Stimulated activated CD8-positive, alpha-beta memory T cell treated with anti-CD3 and anti-CD28 coated beads, Interleukin-12 subunit alpha, Interleukin-12 subunit beta, amount 100 ng/mL, for 1 hour (primary cell): ENCODE results near the gene RNF17.
"Not testable (repeated sequence)": the region's sequence is repeated elsewhere in the genome, so short reads cannot be mapped to it uniquely, and the experiment has no call there.

ENCODE experiments used
- DNase-seq: peaks from one replicate; pipeline ENCODE4 v3.0.0-alpha.2; 2020; ENCODE audit warnings: low read depth

The RNF17 gene, protein sequence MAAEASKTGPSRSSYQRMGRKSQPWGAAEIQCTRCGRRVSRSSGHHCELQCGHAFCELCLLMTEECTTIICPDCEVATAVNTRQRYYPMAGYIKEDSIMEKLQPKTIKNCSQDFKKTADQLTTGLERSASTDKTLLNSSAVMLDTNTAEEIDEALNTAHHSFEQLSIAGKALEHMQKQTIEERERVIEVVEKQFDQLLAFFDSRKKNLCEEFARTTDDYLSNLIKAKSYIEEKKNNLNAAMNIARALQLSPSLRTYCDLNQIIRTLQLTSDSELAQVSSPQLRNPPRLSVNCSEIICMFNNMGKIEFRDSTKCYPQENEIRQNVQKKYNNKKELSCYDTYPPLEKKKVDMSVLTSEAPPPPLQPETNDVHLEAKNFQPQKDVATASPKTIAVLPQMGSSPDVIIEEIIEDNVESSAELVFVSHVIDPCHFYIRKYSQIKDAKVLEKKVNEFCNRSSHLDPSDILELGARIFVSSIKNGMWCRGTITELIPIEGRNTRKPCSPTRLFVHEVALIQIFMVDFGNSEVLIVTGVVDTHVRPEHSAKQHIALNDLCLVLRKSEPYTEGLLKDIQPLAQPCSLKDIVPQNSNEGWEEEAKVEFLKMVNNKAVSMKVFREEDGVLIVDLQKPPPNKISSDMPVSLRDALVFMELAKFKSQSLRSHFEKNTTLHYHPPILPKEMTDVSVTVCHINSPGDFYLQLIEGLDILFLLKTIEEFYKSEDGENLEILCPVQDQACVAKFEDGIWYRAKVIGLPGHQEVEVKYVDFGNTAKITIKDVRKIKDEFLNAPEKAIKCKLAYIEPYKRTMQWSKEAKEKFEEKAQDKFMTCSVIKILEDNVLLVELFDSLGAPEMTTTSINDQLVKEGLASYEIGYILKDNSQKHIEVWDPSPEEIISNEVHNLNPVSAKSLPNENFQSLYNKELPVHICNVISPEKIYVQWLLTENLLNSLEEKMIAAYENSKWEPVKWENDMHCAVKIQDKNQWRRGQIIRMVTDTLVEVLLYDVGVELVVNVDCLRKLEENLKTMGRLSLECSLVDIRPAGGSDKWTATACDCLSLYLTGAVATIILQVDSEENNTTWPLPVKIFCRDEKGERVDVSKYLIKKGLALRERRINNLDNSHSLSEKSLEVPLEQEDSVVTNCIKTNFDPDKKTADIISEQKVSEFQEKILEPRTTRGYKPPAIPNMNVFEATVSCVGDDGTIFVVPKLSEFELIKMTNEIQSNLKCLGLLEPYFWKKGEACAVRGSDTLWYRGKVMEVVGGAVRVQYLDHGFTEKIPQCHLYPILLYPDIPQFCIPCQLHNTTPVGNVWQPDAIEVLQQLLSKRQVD (N-terminal part only)

DNA sequence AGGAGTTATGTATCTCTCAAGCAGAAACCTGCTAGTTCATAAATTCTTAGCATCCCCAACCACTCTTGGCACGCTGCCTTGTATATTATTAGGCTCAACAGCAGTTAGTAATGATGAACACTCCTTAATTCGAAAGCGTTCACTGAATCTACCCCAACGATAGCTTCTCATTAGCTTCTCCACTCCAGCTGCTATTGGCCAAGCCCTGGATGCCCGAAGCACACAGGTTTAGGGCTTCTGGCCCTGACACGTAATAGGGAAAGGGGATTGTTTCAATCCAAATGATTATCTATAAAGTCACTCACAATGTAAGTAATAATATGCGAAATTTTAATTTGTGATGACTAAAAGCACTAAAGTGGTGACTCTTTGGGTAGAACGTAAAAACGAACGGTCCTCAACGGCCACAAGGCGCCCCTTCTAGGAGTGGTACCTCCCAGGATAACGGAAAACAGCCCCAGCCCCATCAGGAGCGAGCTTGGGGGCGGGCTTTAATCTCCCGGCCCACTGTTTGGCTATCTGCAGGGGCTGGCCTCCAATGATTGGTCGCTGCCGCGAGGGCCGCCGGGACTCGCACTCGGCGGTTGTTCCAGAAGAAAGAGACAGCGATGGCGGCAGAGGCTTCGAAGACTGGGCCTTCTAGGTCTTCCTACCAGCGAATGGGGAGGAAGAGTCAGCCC is at the start of gene RNF17:
TSS of gene RNF17 (plus strand) at position 574 of the 680 bp plus-strand sequence. CDS start at position 609, 35 bp downstream.
- DNase-seq, result no peak

DNA sequence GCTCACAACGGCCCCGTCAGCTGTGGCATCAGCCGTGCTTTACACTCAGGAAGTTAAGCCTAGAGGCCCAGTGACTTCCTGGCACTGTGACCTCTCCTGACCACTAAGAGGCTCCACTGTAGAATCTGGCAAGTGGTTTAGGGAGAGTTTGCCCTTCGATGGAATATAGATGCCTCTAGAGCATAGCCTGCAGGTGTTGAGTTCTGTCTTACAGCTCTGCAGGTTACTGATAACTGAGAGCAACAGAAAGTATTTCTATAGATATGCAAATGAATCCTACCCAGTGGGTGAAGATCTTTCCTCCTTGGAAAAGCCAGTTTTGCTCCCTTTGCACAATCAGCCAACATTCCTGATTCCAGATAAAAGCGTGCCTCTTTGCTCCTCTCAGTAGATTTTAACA is 48.0 kb upstream of the RNF17 start:
- no peak for DNase-seq

DNA sequence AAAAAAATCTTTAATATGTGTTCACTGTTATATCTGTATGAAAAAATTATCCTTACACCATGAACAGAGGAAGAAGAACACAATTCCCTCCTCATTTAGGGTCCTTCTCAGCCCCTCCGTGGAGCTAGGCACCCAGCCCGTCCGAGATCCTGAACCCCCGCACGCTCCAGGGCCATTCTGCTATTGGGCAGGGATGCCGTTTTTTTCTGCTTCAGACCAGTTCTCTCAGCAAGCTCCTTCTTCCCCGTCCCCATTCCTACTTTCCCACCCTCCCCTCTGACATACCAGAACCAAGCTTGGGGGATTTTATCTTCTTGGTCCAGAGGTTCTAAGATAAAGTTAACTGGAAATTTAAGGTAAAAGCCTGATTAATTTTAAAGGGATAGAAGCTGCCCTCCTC is 47.5 kb upstream of the RNF17 start:
- DNase-seq, result no peak

DNA sequence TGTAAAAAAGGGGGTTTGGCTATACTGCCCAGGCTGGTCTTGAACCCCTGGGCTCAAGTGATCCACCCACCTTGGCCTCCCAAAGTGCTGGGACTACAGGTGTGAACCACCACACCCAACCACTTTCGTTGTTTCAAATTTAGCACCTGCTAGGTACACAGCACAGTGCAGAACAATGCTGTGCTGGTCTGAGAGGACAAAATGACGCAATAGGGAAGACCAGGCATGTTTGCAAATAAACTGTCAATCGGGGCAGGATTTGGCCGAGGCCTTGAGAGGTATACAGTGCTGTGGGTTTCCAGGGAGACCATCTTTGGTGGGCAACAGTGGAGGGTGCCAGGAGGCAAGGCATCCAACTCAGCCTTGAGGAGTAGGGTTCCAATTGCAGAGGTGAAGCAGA is 46.8 kb upstream of the RNF17 start:
- no peak for DNase-seq

DNA sequence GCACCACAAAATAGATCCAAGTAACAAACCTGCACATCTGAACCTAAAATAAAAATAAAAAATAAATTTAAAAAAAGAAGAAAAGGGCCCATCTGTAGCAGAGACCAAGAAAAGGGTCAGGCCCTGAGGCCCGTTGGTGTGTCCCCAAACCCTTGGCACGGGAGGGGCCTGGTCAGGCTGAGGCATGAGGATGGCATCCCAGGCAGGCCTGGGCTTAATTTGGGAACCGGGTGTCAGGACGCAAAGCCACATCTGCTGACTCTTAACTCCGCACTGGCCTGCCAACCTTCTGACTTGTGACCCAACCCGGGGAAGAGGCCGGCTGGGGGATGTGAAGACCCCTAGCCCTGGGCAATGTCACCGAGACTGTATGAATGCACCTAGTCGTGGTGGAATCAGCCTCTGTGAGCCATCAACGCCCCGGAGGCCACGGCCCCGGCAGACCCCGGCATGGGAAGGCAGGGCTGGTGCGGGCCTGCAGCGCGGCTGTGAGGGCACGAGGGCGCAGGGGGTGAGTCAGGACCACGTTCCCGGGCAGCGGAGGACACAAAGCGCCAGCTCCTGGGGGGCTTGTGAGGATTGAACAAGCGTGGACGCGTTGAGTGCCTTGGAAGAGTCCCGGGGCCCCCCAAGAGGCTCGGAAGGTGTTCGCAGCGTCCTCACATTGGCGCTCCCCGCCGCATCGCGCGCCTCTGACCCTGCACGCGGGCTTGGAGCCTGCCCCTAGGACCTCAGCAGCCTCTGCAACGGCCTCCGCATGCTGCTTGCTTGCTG is 45.6 kb upstream of the RNF17 start:
- DNase-seq, result no peak

DNA sequence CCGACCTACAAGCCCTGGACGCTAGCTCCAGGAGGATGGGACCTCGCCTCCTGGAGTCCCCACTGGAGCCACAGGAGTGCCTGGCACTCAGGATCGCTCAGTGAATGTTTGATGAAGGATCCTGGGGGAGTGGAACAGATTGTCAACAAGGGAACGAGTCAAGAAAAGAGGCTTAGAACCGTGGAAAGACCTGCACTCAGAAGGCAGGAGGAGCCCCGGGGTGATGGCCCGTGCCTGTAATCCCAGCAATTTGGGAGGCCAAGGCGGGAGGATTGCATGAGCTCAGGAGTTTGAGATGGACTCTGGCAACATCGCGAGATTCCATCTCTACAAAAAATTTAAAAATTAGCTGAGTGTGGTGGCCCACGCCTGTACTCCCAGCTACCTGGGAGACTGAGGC is 44.8 kb upstream of the RNF17 start:
- DNase-seq, result no peak

DNA sequence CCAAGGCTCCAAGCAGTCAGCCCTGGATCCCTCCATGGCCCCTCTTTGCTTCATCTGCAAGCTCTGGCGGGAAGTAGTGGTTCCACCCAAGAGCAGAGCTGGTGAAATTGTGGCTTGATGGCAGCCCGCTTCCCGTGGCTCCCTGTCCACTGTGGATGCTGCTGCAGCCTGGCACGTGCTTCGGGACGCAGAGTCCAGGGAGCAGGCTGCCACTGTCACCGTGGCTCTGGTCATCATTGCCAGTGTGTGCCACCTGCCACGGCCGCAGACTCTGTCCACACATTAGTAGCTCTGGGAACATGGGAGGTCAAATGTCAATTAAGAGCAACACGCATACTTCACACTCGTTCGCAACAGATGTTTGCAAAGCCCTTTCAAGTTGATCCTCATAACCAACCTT is 40.8 kb upstream of the RNF17 start:
- DNase-seq, result no peak

DNA sequence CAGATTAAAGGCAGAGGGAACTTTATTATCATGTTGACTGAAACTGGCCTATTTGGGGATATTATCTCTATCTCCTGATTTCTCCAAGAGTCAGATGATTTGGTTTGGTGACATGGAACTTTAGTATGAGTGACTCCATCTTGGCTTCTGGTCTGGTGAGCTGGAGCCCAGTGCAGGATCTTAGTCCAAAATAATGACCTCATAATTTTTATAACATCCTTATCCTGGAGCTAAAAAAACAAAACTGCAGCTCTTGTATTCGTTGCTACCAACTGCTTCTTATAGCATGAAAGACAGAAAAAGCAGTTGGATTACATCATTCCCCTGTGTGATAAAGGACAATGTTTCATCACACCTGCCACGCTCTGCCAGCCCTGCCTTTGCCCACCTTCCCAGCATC is 39.3 kb upstream of the RNF17 start:
- DNase-seq, result no peak

DNA sequence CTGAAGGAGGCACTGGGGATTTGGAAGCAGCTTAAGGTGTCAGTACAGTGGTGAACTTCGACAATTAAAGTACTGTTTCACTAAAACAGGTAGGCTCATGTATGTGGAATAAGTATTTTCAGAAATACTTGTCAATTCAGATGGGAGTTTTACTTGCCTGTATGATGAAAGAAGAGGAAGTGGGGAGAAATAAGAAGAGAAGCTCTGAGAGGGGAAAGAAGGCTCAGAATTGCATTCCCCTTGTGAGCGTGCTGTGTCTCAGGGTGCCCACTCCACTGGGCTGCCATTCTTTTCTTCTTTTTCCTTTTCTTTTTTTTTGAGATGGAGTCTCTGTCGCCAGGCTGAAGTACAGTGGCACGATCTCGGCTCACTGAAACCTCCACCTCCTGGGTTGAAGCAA is 38.6 kb upstream of the RNF17 start:
- no peak for DNase-seq

DNA sequence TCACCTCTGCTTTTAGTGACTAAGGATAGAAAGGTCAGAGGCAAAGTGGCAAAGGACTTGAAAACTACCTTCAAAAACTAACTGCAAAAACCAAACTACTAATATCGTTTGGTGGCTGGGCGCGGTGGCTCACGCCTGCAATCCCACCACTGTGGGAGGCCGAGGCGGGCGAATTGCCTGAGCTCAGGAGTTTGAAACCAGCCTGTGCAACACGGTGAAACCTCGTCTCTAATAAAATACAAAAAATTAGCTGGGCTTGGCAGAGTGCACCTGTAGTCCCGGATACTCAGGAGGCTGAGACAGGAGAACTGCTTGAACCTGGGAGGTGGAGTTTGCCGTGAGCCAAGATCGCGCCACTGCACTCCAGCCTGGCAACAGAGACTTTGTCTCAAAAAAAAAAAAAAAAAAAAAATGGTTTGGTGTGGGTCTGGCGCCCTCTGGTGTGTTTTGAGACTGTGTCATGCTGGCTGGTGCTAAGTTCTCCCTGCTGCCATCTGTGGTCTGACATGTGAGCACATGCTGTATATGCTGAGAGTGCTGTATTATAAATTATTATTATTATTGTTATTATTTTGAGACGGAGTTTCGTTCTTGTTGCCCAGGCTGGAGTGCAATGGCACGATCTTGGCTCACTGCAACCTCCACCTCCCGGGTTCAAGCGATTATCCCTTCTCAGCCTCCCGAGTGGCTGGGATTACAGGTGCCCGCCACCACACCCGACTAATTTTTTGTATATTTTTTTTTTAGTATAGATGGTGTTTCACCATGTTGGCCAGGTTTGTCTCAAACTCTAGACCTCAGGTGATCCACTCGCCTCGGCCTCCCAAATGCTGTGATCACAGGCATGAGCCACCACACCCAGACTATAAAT is 36.0 kb upstream of the RNF17 start:
- DNase-seq, result peak; percentile 53

DNA sequence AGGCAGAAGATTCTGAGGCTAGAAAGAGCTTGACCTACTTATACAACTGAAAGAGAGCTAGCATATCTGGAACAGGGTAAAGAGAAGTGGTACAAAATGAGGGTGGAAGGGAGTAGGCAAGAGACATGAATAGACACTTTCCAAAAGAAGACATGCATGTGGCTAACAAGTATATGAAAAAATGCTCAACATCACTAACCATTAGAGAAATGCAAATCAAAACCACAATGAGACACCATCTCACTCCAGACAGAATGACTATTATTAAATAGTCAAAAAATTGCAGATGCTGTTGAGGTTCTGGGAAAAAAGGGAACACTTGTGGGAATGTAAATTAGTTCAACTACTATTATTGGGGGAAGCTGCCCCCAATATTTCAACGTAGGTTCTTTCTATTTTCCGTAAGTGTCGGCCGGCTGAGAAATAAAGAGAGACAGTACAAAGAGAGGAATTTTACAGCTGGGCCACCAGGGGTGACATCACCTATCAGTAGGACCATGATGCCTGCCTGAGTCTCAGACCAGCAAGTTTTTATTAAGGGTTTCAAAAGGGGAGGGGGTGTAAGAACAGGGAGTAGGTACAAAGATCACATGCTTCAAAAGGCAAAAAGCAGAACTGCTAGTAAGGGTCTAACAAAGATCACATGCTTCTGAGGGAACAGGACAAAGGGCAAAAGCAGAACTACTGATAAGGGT is 32.9 kb upstream of the RNF17 start:
- not testable (repeated sequence) for DNase-seq

DNA sequence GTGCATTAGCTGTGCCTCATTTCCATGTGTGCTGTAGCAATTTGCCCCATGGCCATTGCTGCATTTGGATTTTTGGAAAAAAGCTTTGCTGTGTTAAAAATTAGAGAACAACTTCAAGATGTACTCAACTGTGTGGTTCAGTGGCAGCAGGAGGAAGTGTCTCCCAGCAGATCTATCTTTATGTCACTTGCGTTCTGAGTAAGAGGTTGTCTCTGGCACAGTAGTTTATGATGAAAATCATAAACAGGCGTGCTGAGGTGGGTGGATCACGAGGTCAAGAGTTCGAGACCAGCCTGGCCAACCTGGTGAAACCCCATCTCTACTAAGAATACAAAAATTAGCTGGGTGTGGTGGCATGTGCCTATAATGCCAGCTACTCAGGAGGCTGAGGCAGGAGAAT is 29.0 kb upstream of the RNF17 start:
- DNase-seq, result no peak

DNA sequence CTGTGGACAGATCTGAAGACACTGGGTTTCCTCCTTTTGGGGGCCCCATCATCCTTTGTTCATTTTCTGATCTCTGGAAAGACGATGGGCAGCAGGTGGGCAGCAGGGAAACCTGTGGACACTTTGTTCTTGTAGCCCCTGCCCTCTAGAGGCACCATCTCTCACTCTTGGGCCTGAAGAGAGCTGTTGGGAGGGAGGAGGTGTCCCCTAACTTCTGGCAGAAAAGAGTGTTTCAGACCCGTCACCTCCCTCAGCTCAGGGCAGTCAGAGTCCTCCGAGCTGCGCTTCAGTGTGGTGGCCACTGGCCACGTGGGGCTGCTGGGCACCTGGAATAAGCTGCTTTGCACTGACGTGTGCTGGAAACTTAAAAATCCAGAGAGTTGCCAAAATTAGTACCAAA is 26.9 kb upstream of the RNF17 start:
- DNase-seq, result no peak

DNA sequence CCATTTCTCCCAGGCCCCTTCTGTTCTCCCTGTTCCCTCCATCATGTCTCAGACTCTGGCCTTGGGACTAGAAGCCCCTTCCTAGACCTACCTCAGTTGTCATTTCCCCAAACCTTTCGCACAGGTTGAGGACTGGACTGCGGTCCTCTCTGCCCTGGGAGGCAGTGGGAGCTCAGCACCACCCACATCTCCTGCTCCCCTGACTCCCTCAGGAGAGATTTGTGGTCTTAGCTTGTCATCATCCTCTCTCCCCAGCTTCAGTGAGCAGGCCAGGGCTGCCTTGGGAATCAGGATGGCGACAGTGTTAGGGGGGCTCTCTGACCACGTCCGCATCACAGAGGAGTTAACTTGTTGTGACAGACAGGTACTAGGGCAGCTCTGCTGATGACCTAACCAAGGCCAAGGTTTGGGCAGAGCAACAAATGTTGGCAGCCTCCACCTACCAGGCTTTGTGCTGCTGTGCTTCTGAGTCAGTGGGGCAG is 25.6 kb upstream of the RNF17 start:
- DNase-seq, result no peak

DNA sequence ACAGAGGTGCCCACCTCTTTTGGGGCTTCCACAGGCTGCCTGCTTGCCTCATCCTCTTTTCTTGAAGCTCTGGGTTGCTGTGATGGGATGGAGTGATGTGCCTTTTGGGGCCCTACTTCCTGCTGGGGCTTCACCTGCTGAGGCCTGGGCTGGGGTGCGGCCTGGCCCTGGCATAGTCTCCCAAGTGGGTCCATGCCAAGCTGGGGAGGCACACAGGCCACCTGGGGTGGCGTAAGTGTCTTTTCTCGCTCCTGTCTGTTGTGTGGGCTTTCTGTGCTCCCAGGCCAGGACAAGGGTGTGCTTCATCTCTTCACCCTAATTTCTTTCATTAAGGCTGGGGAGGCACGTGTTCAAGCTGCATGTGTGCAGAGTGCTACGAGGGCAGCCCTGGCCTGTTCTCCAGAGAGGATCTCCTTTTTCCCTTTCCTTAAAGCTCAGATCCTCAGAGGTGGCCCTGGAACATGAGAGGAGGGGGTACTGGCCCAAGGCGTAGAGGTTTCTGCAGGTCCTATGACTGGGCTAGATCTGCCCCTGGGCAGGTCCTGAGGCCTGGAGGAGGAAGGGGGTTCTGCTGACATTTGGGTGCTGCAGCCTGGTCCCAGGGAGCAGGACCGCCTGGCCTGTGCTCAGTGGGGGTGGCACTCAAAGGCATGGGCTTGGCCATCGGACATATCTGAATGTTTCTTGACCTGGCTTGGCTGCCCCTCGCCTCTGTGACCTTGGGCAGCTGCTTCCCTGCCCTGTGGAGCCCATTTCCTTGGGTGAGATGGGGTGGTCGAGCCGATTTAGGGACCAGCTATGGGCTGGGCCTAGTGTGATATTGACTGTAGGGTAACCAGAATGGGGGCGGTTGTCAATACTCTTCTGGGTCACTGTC is 23.7 kb upstream of the RNF17 start:
- no peak for DNase-seq

DNA sequence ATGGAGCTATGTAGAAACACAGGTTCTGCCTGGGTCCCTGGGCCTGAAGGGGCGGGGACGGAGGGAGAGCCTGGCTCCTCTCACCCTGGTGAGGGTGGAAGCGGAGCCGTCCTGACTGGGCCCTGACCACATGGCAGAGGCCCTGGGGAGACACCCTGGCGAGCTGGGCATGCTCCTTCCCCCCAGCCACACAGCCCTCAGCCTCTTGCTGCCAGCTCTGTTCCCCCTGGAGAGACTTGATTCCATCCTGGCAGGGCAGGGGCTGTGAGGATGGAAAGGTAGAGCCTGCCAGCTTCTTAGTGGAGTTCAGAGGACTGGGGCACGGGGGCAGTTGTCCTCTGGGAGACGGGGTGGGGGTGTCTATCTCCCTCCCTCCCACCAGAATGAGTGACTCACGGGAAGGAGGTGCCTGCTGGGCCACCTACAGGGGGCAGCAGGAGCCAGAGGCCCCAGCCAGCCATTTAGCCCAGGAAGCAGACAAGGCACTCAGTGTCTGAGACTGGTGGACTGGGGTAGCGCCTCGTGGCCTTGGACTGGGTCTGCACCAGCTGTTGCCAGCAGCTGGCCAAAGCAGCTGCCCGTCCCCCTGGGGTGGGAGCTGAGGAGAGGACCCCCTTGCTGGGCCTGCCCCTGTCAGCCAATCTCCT is 22.8 kb upstream of the RNF17 start:
- DNase-seq, result no peak

DNA sequence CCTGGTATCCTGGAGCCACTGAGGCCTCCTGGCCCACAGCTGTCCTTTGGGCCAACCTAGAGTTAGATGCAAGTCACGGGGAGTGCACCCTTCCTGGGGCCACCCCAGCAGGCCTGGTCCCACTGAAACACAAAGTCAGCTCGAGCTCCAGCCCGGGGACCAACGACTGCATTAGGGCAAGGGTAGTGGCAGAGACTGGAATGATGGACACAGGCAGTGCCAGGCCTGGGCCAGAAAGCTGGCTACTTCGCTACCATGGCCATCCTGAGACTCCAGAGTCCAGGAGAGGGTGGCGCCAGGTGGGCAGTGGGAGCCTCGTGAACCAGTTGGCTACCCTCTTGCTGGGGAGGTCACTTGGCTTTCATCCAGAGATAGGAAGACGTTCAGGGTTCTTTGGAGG is 22.2 kb upstream of the RNF17 start:
- no peak for DNase-seq

DNA sequence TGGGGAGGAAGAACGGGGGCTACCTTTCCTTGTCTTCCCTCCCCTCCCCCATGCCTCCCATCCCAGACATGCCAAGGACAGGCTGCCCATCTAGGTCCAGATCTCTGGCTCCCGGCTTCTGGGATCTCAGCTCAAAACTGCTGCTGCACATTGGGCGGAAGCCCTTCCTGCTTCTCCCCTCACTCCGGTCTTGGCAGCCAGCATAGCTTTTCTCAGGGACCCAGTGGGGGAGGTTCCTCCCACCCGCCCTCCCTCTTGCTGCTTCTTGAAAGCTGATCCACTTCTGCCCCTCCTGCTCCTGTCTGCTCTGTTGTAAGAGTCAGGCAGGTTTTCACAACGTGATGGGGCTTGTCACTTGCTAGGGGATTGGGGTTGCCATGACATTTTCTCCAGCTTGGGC is 21.7 kb upstream of the RNF17 start:
- DNase-seq, result no peak
